Measurements from ENCODE around the gene CEP170B. TPM values are rescaled to one million over a fixed set of nuclear protein-coding genes. Genes with fewer than 3 reads are reported as not detected.
A peak's percentile ranks its signal among the peaks of the same experiment; 100 is the strongest.

CEP170B gene
- total and polyA plus RNA-seq, 2 of the 8 experiments (the other 6 are each of a cell fraction or from before 2014, with no cell fraction given), result 9.1 to 33.8 TPM

GRCh38 chr14:104927432-104927816 is 62.4 kb downstream of the CEP170B start:
- Histone ChIP-seq H2BK5ac (ENCODE audit: low read depth, low read length) (no peak overlapping the region), H3K4me1 (replicated peaks in 1 of 4; ENCODE audit: control insufficient read depth in 3 of 4, insufficient read depth in 4 of 4, low read length in 3 of 4) (peaks cover 0 to 12% (median 4%) of the 10 kb centered on the region in 4 experiments; a peak in 5 of 7 replicates), H3K4me3 (ENCODE audit: extremely low read depth in 1 of 4, insufficient read depth in 2 of 4, low read depth in 3 of 4, low read length in 4 of 4) (no peak overlapping the region), H3K4ac (replicated peaks; ENCODE audit: insufficient read length, low read depth, low read length) (no peak overlapping the region), H3K56ac (replicated peaks; ENCODE audit: insufficient read length, low read depth, low read length) (no peak overlapping the region), H3K79me1 (ENCODE audit: low read depth, low read length) (no peaks in the 10 kb centered on the region), H3K27ac (ENCODE audit: low read depth, low read length) (no peak overlapping the region), H3K23ac (ENCODE audit: insufficient read length) (no peak overlapping the region), H3K4me2 (ENCODE audit: insufficient read depth in 1 of 2, low read depth in 2 of 2, low read length in 2 of 2) (no peak overlapping the region), H3K36me3 (ENCODE audit: control insufficient read depth in 2 of 4, insufficient read depth in 4 of 4, low read length in 3 of 4) (peaks cover 0 to 4% (median 0%) of the 10 kb centered on the region in 4 experiments; a peak in 1 of 8 replicates), H2BK120ac (replicated peaks; ENCODE audit: low read depth, low read length) (no peak overlapping the region), H3K18ac (ENCODE audit: extremely low read depth, low read length) (no peak overlapping the region), H4K5ac (ENCODE audit: insufficient read length, low read depth, low read length) (no peak overlapping the region), H2AK5ac (ENCODE audit: low read depth, low read length) (no peak overlapping the region), H4K8ac (ENCODE audit: extremely low read depth, insufficient read depth, low read length) (peak overlapping the region; percentile 43), H3K9me3 (ENCODE audit: insufficient read depth in 2 of 2, low read depth in 1 of 2, low read length in 1 of 2) (no peaks in the 10 kb centered on the region; a peak in 1 of 4 replicates), H2AFZ (ENCODE audit: low read length) (no peak overlapping the region), H3K9ac (replicated peaks in 1 of 4; ENCODE audit: extremely low read depth in 1 of 4, low read depth in 3 of 4, low read length in 3 of 4) (no peak overlapping the region), H2BK15ac (ENCODE audit: low read length) (no peak overlapping the region), H4K20me1 (replicated peaks in 1 of 2; ENCODE audit: control insufficient read depth in 1 of 2, insufficient read depth in 2 of 2, low read length in 2 of 2) (peaks cover 0 to 2% of the 10 kb centered on the region in 2 experiments), H2BK12ac (ENCODE audit: low read depth, low read length) (no peak overlapping the region; the same call in 1 of the 2 replicates), H4K91ac (replicated peaks; ENCODE audit: insufficient read length, low read length) (no peak overlapping the region), H2BK20ac (ENCODE audit: low read length) (no peak overlapping the region), H3K23me2 (ENCODE audit: low read depth, low read length) (peaks cover 2% of the 10 kb centered on the region; the same call in 1 of the 2 replicates), H3K14ac (ENCODE audit: insufficient read length) (no peak overlapping the region), H3K79me2 (ENCODE audit: control insufficient read depth in 1 of 2, insufficient read depth in 2 of 2, low read length in 2 of 2) (no peaks in the 10 kb centered on the region), H3K27me3 (replicated peaks in 1 of 4; ENCODE audit: control insufficient read depth in 3 of 4, extremely low read depth in 1 of 4, insufficient read depth in 3 of 4, low read length in 3 of 4) (peaks cover 14 to 30% (median 24%) of the 10 kb centered on the region in 4 experiments)
- 92% methylated on average over 9 of the region's 10 CpGs; no CpG with 5 or more reads in 1 of the 2 experiments for WGBS, 2 experiments (ENCODE audit: extremely low coverage in 1 of 2, insufficient coverage in 1 of 2, insufficient read length in 1 of 2, insufficient replicate concordance in 2 of 2, low coverage in 1 of 2, low lambda C conversion rate in 2 of 2, missing lambda C conversion rate in 1 of 2)
- FAIRE-seq, result no peak
- ChIA-PET CTCF (ENCODE audit: partially characterized antibody) (interaction anchor here (1.1 to 2.2 kb wide), 5 partner anchors 15 to 138 kb away, joined by 3 to 8 read pairs (median 3); partner anchors contain the start of gene GPR132), POLR2A (ENCODE audit: partially characterized antibody) (interaction anchor here (0.6 to 0.8 kb wide), 2 partner anchors 11 to 470 kb away, joined by 3 read pairs; no protein-coding TSS in a partner anchor)
- DNase-seq (ENCODE audit: low read depth in 1 of 2, low spot score in 2 of 2), result no peak
- TF ChIP-seq RAD21 (IDR thresholded peaks at IDR 0.05 in 1 of 2, conservative IDR thresholded peaks at IDR 0.05 in 1 of 2; ENCODE audit: low read depth in 2 of 2, low read length in 2 of 2), result no peak
- TF ChIP-seq ZNF274 (IDR thresholded peaks at IDR 0.05; ENCODE audit: borderline replicate concordance, extremely low read depth, low read length), result no peak
- TF ChIP-seq JUN (IDR thresholded peaks at IDR 0.05; ENCODE audit: low read depth, low read length), result no peak
- TF ChIP-seq SIRT6 (IDR thresholded peaks at IDR 0.05; ENCODE audit: low read length), result no peak
- no peak for TF ChIP-seq BCL11A (IDR thresholded peaks at IDR 0.05; ENCODE audit: low read depth in 2 of 2, low read length in 2 of 2)
- no peak for TF ChIP-seq RNF2 (IDR thresholded peaks at IDR 0.05; ENCODE audit: borderline replicate concordance, low read depth, low read length, missing control alignments, poor library complexity, severe bottlenecking)
- TF ChIP-seq NRF1 (IDR thresholded peaks at IDR 0.05; ENCODE audit: low read depth, low read length), result no peak
- TF ChIP-seq TAF7 (optimal IDR thresholded peaks at IDR 0.05; ENCODE audit: borderline replicate concordance, low read depth, low read length), result no peak
- no peak for TF ChIP-seq BACH1 (IDR thresholded peaks at IDR 0.05; ENCODE audit: low read length)
- TF ChIP-seq ATF3 (IDR thresholded peaks at IDR 0.05; ENCODE audit: insufficient read depth, low read depth, low read length), result no peak
- TF ChIP-seq USF2 (IDR thresholded peaks at IDR 0.05; ENCODE audit: low read length), result no peak

Measured in H1 (cell line).